Sigmoid colon (tissue), 4 donors: ENCODE results near the gene FLT1.

Experiments
- EP300 ChIP-seq, 4 donors: sonication (generic); formaldehyde crosslinking; IDR thresholded peaks; one replicate each; pipeline ENCODE4 v1.6.1; 2017; ENCODE audit warnings: antibody characterized with exemption in 4 of 4
- POLR2A ChIP-seq, 2 donors: fragments of 450-650 bp; IDR thresholded peaks; one replicate each; pipeline ENCODE4 v1.6.1; 2016; ENCODE audit warnings: antibody characterized with exemption in 2 of 2, mild to moderate bottlenecking in 2 of 2, moderate library complexity in 2 of 2
- POLR2AphosphoS5 ChIP-seq, 4 donors: sonication (generic); formaldehyde crosslinking; IDR thresholded peaks; one replicate each; pipeline ENCODE4 v1.6.1; 2017; ENCODE audit warnings: antibody characterized with exemption in 4 of 4
- TF ChIP-seq, protein P1 (sequence below), 4 experiments: fragments of 450-650 bp in 3 of 4; fragments of 200-600 bp in 1 of 4; IDR thresholded peaks; one replicate each; pipeline ENCODE4 v1.5.1; 2016 to 2019; ENCODE audit warnings: antibody characterized with exemption in 4 of 4, mild to moderate bottlenecking in 3 of 4, moderate library complexity in 2 of 4

DNA sequence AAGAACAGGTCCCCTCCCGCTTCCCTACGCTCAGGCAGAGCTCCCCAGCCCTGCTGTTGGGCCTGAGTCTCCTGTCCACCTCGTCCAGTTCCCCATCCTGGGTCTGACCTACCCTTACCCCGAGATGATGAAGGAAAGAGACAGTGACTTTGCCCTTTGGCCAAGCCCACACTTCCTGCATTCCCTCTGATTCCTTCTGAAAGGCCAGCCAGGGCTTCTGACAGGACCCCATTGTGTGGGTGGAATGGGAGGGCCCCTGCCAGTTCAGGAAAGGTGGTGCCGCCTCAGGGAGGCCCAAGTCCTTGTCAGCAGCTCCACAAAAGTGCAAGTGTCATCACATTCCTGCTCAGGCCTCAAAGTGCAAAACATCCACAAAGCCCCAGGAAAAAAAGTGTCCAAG is 178.8 kb downstream of the FLT1 start:
- TF ChIP-seq EP300 (IDR thresholded peaks at IDR 0.05) (no peak), POLR2A (IDR thresholded peaks at IDR 0.05) (no peak), POLR2AphosphoS5 (IDR thresholded peaks at IDR 0.05) (no peak)
- TF ChIP-seq, protein P1, sequence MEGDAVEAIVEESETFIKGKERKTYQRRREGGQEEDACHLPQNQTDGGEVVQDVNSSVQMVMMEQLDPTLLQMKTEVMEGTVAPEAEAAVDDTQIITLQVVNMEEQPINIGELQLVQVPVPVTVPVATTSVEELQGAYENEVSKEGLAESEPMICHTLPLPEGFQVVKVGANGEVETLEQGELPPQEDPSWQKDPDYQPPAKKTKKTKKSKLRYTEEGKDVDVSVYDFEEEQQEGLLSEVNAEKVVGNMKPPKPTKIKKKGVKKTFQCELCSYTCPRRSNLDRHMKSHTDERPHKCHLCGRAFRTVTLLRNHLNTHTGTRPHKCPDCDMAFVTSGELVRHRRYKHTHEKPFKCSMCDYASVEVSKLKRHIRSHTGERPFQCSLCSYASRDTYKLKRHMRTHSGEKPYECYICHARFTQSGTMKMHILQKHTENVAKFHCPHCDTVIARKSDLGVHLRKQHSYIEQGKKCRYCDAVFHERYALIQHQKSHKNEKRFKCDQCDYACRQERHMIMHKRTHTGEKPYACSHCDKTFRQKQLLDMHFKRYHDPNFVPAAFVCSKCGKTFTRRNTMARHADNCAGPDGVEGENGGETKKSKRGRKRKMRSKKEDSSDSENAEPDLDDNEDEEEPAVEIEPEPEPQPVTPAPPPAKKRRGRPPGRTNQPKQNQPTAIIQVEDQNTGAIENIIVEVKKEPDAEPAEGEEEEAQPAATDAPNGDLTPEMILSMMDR (IDR thresholded peaks at IDR 0.05): no peak
